ENCODE results near the gene ANKRD49. TPM values are rescaled to one million over a fixed set of nuclear protein-coding genes. Genes with fewer than 3 reads are reported as not detected.

The ANKRD49 gene
- total and polyA plus RNA-seq, 10 of the 15 experiments (the other 5 are each of a cell fraction or from before 2014, with no cell fraction given), result 19.2 to 46.6 (median 33.6) TPM

GRCh38 chr11:94472916-94473799 is 20.6 kb upstream of the ANKRD49 start (continued):
- TF ChIP-seq HSF1 (IDR thresholded peaks at IDR 0.05; ENCODE audit: low read depth, low read length) (no peak), EP300 (IDR thresholded peaks at IDR 0.05; ENCODE audit: borderline replicate concordance in 1 of 2, control insufficient read depth in 1 of 2, low read depth in 2 of 2, low read length in 2 of 2) (peak; percentile 96 to 97), SKIL (IDR thresholded peaks at IDR 0.05; ENCODE audit: low read depth, poor library complexity, severe bottlenecking) (peak; percentile 65), PBX3 (IDR thresholded peaks at IDR 0.05; ENCODE audit: insufficient replicate concordance, low read depth, low read length) (no peak), NKRF (conservative IDR thresholded peaks at IDR 0.05) (no peak), GABPA (IDR thresholded peaks at IDR 0.05; ENCODE audit: low read depth) (no peak), SP1 (IDR thresholded peaks at IDR 0.05; ENCODE audit: low read depth, low read length) (peak; percentile 60), ZNF217 (IDR thresholded peaks at IDR 0.05) (peak; percentile 84), ELK1 (IDR thresholded peaks at IDR 0.05; ENCODE audit: low read depth, low read length) (no peak), PKNOX1 (IDR thresholded peaks at IDR 0.05) (peak; percentile 51; the same call in 1 of the 2 replicates), NFXL1 (IDR thresholded peaks at IDR 0.05; ENCODE audit: borderline replicate concordance) (no peak), NRF1 (conservative IDR thresholded peaks at IDR 0.05; ENCODE audit: low read depth, low read length) (no peak), SUZ12 (IDR thresholded peaks at IDR 0.05; ENCODE audit: unreplicated experiment) (no peak), ZBTB4 (CRISPR knock-in tag; IDR thresholded peaks at IDR 0.05) (no peak)

Data from GM12878 (cell line).